Inflammatory macrophage treated with lipopolysaccharide for 4 hours (primary cell): Measurements from ENCODE around the gene CREB3L1.
"Not testable (repeated sequence)": the region's sequence is repeated elsewhere in the genome, so short reads cannot be mapped to it uniquely, and the experiment has no call there.

Experiments used
- DNase-seq: peaks from one replicate; pipeline ENCODE4 v3.0.0-alpha.2; 2020

CREB3L1 gene

GRCh38 chr11:46296528-46297448 is 19.3 kb downstream of the CREB3L1 start:
- DNase-seq: no peak

DNA sequence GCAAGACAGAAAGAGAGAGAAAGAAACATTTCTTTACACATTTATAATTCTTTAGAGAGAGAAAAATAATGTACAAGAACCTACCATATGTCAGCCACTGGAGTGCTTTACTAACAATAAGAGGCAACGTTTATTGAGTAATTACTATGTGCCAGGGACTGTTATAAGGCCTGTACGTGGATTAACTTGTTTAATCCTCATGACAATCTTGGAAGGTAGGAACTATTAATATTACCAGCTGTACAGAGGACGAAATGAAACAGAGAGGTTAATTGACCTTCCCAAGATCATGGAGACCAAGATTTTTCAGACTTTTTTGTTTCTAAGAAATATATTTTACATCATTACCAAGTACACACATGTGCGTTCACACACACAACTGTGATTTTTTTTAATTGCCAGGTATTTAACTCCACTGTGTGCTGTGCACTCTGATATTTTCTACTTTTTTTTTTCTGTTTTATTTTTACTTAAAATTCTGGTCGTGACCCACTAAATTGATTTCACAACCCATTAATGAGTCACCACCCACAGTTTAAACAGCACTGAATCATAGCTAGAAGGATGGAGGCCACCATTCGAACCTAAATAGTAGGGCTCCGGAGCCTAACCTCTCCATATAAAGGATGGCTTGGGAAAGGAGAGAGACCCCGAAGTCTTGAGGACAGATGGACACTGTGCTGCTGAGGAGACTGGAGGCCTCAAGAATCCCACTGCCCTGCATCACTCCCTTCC is 21.4 kb downstream of the CREB3L1 start:
- peak; percentile 68 for DNase-seq

- DNase-seq: no peak
Observed at GRCh38 chr11:46299451-46299961, 22.0 kb downstream of the CREB3L1 start.

- no peak for DNase-seq
Observed at GRCh38 chr11:46300270-46300669, 22.8 kb downstream of the CREB3L1 start.

DNA sequence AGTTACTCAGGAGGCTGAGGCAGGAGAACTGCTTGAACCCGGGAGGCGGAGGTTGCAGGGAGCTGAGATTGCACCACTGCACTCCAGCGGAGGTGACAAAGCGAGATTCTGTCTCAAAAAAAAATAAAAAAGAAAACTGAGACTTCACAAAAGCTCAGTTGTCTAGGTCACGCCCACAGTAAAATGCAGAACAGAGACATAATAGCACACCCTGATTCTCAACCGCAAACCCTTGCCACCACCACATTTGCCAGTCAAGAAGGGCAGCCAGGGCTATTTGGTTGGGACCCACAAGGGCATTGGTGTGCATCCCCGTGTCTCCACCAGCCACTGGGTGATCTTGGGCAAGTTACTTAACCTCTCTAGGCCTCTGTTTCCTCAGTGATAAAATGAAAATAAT is 25.4 kb downstream of the CREB3L1 start:
- DNase-seq: peak; percentile 68

DNA sequence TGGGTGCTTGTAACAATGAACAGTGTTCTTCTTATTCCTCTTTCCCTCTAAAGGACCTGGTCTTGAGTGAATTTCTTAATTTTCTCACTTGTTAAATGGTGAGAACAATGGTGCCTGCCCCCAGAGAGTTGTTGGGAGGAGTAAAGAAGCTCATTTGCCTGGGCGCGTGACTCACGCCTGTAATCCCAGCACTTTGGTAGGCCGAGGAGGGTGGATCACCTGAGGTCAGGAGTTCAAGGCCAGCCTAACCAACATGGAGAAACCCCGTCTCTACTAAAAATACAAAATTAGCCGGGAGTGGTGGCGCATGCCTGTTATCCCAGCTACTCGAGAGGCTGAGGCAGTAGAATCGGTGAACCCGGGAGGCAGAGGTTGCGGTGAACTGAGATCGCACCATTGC is 26.6 kb downstream of the CREB3L1 start:
- DNase-seq: not testable (repeated sequence)

DNA sequence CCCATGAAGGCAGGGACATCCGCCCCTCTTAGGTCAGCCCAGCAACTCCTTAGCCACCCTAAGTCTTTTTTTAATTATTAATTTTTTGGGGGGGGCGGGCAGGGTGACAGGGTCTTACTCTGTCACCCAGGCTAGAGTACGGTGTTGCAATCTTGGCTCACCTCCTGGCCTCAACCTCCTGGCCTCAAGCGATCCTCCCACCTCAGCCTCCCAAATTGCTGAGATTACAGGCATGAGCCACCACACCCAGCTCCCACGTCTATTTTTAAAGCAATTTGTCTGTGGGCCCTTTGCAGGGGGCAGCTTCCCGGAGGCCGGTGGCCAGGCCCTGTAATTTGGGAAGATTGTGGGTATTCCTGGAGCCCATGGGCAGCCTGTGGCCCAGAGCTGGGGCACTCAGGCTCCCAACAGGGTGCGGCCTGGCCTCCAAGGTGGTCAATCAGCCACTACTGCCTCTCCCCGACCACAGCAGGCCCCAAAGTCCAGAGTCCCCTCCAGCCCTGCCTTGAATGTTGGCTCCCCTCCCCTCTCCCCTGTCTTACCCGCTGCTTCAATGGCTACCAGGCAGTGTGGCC is 27.2 kb downstream of the CREB3L1 start:
- no peak for DNase-seq

DNA sequence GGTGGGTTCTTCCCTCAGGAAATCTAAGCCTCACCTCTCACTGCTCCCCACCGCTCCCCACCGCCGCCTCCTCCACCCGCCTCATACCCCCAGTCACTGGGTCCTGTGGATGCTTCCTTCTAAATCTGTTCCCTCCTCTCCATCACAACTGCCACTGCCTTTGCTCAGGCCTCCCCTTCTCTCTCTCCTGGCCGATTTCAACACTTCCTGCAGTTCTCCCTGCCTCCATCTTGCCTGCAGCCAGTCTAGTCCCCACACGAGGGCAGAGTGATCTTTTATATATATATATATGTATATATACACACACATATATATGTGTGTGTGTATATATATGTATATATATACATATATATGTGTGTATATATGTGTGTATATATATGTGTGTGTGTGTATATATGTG is 27.8 kb downstream of the CREB3L1 start:
- peak; percentile 75 for DNase-seq

GRCh38 chr11:46306296-46306853 is 28.9 kb downstream of the CREB3L1 start:
- DNase-seq: no peak

DNA sequence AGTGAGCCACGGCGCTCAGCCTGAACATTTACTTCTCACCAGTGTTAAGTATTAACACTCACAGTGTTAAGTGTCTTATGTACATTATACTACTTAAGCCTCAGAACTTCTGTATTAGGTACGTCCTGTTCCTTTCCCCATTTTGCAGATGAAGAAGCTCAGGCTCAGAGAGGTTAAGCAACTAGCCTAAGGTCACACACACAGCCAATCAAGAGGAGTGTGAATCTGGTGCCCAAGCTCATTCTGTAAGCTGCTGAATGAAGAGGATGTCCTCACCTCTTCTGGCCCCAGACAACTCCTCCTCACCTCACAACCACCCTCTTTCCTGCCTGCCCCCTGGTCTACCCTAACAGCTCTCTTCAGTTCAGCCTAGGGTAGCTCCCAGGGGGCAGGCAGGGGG is 29.9 kb downstream of the CREB3L1 start:
- DNase-seq: no peak

DNA sequence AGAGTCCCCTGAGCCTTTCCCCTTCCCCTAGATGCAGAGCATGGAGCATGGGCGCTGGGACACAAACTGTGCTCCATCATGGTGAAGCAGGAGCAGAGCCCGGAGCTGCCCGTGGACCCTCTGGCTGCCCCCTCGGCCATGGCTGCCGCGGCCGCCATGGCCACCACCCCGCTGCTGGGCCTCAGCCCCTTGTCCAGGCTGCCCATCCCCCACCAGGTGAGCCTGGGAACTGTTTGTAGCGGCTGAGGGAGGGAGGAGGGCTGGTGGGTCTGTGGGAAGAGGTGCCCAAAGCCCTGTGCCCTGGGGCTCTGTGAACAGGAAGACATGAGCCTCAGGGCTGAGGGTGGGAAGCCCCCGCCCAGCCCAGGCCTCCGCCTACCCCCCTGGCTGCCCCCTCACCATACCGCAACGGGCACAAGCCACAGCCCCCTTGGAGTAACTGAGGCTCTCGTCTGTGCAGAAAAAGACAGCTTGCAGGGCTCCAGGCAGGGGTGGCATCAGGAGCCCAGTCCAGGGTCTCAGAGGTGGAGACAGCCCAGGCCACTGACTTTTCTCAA is 30.4 kb downstream of the CREB3L1 start:
- DNase-seq: no peak

- peak; percentile 65 for DNase-seq
Observed at GRCh38 chr11:46308631-46309419, 31.4 kb downstream of the CREB3L1 start.

GRCh38 chr11:46309814-46310259 is 32.4 kb downstream of the CREB3L1 start:
- DNase-seq: no peak

- peak; percentile 74 for DNase-seq
Observed at GRCh38 chr11:46315033-46315738, 37.7 kb downstream of the CREB3L1 start.

GRCh38 chr11:46315783-46316563 is 38.5 kb downstream of the CREB3L1 start:
- no peak for DNase-seq

- DNase-seq: no peak
Observed at GRCh38 chr11:46319074-46319453, 41.6 kb downstream of the CREB3L1 start.

DNA sequence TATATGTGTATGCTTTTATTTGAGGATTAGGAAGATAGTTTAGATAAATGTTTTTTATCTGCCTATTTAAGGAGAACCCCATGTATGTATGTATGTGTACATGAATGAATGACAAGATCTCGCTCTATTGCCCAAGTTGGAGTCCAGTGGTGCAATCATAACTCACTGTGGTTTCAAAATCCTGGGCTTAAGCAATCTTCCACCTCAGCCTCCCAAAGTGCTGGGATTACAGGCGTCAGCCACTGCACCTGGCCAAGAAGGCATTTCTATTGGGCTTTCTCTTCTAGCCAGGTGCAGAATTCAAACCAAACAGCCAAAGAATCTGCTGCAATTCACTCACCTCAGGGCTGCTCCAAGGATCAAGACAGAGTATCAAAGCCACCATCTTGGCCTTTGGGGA is 44.3 kb downstream of the CREB3L1 start:
- peak; percentile 84 for DNase-seq

DNA sequence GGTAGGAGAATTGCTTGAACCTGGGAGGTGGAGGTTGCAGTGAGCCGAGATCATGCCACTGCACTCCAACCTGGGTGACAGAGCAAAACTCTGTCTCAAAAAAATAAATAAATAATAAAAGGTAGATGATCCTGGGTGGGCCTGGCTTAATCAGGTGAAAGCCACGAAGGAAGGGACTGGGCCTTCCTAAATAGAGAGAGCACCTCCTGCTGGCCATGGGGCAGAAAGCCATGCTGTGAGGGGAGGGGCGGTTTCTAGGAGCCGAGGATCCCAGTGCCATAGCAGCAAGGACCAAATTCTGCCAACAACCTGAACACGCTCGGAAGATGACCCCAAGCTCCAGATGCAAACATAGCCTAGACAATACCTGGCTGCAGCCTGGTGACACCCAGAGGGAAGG is 45.3 kb downstream of the CREB3L1 start:
- no peak for DNase-seq

GRCh38 chr11:46326813-46327416 is 49.5 kb downstream of the CREB3L1 start:
- no peak for DNase-seq

DNA sequence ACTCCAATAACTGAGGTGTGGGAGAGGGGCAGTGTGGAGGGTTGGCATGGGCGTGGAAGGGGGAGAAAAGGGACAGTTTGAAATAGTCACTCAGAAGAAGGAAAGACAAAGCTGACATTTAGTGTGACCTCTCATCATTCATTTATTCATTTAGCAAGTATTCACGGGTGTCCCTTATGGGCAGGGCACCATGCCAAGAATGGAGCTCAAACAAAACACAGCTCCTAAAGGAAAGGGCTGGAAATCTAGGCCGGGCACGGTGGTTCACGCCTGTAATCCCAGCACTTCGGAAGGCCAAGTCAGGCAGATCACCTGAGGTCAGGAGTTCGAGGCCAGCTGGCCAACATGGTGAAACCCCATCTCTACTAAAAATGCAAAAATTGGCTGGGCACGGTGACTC is 50.4 kb downstream of the CREB3L1 start:
- no peak for DNase-seq
